Testis (tissue), 3 donors: Measurements from ENCODE around the gene H6PD. TPM values are rescaled to one million over a fixed set of nuclear protein-coding genes. Genes with fewer than 3 reads are reported as not detected.
A peak's percentile ranks its signal among the peaks of the same experiment; 100 is the strongest.

Source experiments
- DNase-seq: peaks from one replicate; pipeline ENCODE4 v3.0.0-alpha.2; 2019
- H3K27ac ChIP-seq, 2 donors: fragments of 200-600 bp; sonication (generic); one replicate each; pipeline ENCODE4 v1.5.1; 2019
- H3K27me3 ChIP-seq: fragments of 200-600 bp; sonication (generic); one replicate; pipeline ENCODE4 v1.5.1; 2019
- H3K36me3 ChIP-seq: fragments of 200-600 bp; sonication (generic); one replicate; pipeline ENCODE4 v1.5.1; 2017; ENCODE audit warnings: low read depth; ENCODE audit errors: missing control alignments
- H3K4me1 ChIP-seq: fragments of 200-600 bp; sonication (generic); one replicate; pipeline ENCODE4 v1.5.1; 2019
- H3K4me3 ChIP-seq, 2 donors: fragments of 200-600 bp; sonication (generic); one replicate each; pipeline ENCODE4 v1.5.1; 2017 to 2019
- H3K9me3 ChIP-seq: fragments of 200-600 bp; sonication (generic); one replicate; pipeline ENCODE4 v1.5.1; 2017
- POLR2A ChIP-seq: fragments of 450-650 bp; IDR thresholded peaks from one replicate; pipeline ENCODE4 v1.6.1; 2017; ENCODE audit warnings: antibody characterized with exemption, mild to moderate bottlenecking, moderate library complexity
- WGBS, 2 donors: methylation state at CpG; one replicate each; pipeline ENCODE4 v1.1.5; 2018; 5-methylcytosine and 5-hydroxymethylcytosine counted together
- intact Hi-C: fragments of 100-400 bp; cut with DNase I; formaldehyde crosslinking; loops from one replicate; pipeline ENCODE4 v1.15.1; 2023; ENCODE audit warnings: low total_unique reads
- polyA plus RNA-seq: library from polyadenylated mRNA; stranded (reverse); fragments of 350-450 nt; fragmentation: Illumina TruSeq; extraction: RNeasy Lipid Tissue Mini Kit (QIAGEN cat#74804); gene quantifications from one replicate; pipeline ENCODE4 v1.2.3, GENCODE V29; 2014; ENCODE audit warnings: low read depth, low replicate concordance; ENCODE audit not compliant: insufficient read depth
- total RNA-seq, 2 donors: library from RNA; depleted of rRNA; stranded (reverse); fragments of >200 nt; gene quantifications; one replicate each; pipeline ENCODE4 v1.2.3, GENCODE V29; 2016
- TF ChIP-seq, protein P1 (sequence below), 3 experiments: fragments of 450-650 bp in 2 of 3; fragments of 200-600 bp in 1 of 3; sonication (generic) in 1 of 3; IDR thresholded peaks; one replicate each; pipeline ENCODE4 v1.5.1; 2016 to 2019; ENCODE audit warnings: antibody characterized with exemption in 3 of 3, mild to moderate bottlenecking in 2 of 3, moderate library complexity in 1 of 3

H6PD gene
- total and polyA plus RNA-seq, 3 donors from 2014 or later: 23.8 to 67.8 (median 55.0) TPM

DNA sequence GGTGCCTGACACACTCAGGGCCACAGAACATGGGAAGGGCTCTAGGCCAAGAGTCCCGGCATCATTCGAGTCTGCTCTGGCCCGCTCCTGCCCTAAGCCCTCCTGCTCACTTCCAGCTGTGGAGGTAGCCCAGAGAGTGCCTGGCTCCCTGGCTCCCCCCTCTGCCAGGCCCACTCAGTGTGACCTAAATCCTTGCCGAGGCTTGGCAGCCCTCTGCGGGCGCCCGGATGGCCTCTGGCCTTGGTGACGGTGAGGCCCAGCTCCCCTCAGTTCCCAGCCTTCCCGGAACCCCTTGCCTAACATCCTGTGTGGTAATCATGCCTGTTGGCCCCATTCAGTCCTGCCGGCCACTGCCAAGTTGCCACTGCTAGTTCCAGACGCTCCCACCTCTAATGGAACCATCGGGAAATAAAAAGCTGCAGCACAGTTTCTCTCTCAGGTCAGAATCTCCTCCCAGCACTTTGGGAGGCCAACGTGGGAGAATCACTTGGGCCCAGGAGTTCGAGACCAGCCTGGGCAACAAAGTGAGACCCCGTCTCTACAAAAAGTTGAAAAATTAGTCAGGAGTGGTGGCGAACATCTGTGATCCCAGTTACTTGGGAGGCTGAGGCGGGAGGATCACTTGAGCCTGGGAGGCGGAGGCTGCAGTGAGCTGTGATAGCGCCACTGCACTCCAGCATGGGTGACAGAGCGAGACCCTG lies 1.2 kb upstream of the H6PD start:
- DNase-seq: peak; percentile 73
- Histone ChIP-seq H3K27me3 (no peaks in the 10 kb centered on the region), H3K27ac (peak overlapping the region; percentile 66 to 96), H3K36me3 (no peaks in the 10 kb centered on the region), H3K4me1 (peaks cover 32% of the 10 kb centered on the region), H3K4me3 (no peak overlapping the region), H3K9me3 (no peaks in the 10 kb centered on the region)
- 47 to 54% methylated on average over 13 to 20 of the region's 20 CpGs for WGBS, 2 donors
- TF ChIP-seq, protein P1, sequence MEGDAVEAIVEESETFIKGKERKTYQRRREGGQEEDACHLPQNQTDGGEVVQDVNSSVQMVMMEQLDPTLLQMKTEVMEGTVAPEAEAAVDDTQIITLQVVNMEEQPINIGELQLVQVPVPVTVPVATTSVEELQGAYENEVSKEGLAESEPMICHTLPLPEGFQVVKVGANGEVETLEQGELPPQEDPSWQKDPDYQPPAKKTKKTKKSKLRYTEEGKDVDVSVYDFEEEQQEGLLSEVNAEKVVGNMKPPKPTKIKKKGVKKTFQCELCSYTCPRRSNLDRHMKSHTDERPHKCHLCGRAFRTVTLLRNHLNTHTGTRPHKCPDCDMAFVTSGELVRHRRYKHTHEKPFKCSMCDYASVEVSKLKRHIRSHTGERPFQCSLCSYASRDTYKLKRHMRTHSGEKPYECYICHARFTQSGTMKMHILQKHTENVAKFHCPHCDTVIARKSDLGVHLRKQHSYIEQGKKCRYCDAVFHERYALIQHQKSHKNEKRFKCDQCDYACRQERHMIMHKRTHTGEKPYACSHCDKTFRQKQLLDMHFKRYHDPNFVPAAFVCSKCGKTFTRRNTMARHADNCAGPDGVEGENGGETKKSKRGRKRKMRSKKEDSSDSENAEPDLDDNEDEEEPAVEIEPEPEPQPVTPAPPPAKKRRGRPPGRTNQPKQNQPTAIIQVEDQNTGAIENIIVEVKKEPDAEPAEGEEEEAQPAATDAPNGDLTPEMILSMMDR (IDR thresholded peaks at IDR 0.05): no peak
- TF ChIP-seq POLR2A: no peak
- intact Hi-C loops: no loop called here

DNA sequence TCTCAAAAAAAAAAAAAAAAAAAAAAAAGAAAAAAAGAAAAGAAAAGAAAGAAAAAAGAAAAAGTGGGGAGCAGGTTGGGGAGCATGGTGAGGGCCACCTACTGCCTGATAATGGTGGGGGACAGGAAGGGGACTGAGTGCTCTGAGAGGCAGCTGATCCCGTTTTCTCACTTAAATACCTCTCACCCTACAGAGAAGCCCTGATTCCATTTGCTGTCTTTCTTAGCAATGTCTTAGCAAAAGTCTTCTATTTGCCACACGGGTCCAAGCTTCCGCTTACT lies 692 bp upstream of the H6PD start:
- Histone ChIP-seq H3K36me3 (no peaks in the 10 kb centered on the region), H3K9me3 (no peaks in the 10 kb centered on the region), H3K27me3 (no peaks in the 10 kb centered on the region), H3K4me1 (peaks cover 37% of the 10 kb centered on the region), H3K27ac (peak overlapping the region; percentile 82 to 96), H3K4me3 (peak overlapping the region; percentile 61 to 76)
- TF ChIP-seq POLR2A: no peak
- TF ChIP-seq, protein P1 (IDR thresholded peaks at IDR 0.05): no peak
- DNase-seq: no peak
- intact Hi-C loops: no loop called here
- WGBS, 2 donors: 20 to 29% methylated on average over 3 of the region's 3 CpGs

DNA sequence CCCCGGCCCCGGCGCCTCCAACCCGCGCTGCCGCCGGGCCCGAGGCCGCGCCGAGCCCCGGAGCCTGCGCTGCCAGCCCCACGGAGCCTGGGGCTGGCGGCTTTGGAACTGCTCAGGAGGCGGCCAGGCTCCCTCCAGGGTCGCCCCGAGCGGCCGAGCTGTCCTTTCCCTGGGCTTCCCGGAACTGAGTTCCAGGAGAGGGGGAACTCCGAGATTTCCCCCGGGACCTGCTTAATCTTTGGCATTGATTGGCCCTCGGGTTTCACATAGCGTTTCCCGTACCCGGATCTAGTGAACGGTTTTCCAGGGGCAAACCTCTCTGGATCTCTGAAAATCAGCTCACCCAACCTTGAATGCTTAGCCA lies 504 bp downstream of the H6PD start:
- peak overlapping the region; percentile 79 to 96 for H3K27ac ChIP-seq
- H3K9me3 ChIP-seq: no peaks in the 10 kb centered on the region
- 0% methylated on average over 7 to 14 of the region's 28 CpGs for WGBS, 2 donors
- H3K4me3 ChIP-seq: peak overlapping the region; percentile 61 to 76
- H3K36me3 ChIP-seq: no peaks in the 10 kb centered on the region
- intact Hi-C loops: no loop called here
- H3K27me3 ChIP-seq: no peaks in the 10 kb centered on the region
- no peak for TF ChIP-seq POLR2A
- TF ChIP-seq, protein P1 (IDR thresholded peaks at IDR 0.05): no peak
- peaks cover 49% of the 10 kb centered on the region for H3K4me1 ChIP-seq
- DNase-seq: no peak

DNA sequence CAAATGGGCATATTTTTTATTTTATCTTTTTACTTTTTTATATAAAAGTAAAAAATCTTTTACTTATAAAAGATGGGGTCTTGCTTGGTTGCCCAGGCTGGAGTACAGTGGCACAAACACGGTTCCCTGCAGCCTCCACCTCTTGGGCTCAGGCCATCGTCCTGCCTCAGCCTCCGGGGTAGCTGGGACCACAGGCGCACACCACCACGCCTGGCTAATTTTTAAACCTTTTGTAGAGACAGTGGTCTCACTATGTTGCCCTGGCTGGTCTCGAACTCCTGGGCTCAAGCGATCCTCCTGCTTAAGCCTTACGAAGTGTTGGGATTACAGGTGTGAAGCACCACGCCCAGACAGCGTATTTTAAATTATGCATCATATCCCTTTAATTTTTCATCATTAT lies 986 bp downstream of the H6PD start:
- Histone ChIP-seq H3K27ac (peak overlapping the region; percentile 79 to 96), H3K4me3 (peak overlapping the region; percentile 61 to 76), H3K9me3 (no peaks in the 10 kb centered on the region), H3K27me3 (no peaks in the 10 kb centered on the region), H3K36me3 (no peaks in the 10 kb centered on the region), H3K4me1 (peaks cover 54% of the 10 kb centered on the region)
- WGBS, 2 donors: 62 to 73% methylated on average over 10 of the region's 10 CpGs
- intact Hi-C loops: no loop called here
- TF ChIP-seq, protein P1 (IDR thresholded peaks at IDR 0.05): no peak
- TF ChIP-seq POLR2A: no peak
- DNase-seq: no peak

DNA sequence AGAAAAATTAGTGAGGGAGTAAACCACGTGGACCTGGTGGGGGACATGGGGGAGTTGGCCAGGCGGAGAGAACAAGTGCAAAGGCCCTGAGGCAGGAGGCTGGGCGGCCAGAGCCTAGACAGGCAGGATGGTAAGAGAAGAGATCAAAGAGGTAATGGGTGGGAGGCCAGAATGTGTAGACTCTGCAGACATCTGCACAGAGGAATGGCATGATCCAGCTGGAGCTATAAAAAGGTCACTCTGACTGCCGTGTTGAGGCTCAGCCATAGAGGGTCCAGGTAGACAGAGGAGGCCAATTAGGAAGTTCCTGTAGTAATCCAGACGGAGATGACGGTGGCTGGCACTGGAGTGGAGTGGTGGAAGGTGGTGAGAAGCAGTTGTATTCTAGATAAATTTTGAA lies 3.6 kb downstream of the H6PD start:
- WGBS, 2 donors: 72 to 74% methylated on average over 6 of the region's 6 CpGs
- Histone ChIP-seq H3K36me3 (no peaks in the 10 kb centered on the region), H3K27ac (peak overlapping the region in 1 of 2 donors; percentile 84), H3K4me1 (peaks cover 74% of the 10 kb centered on the region), H3K4me3 (no peak overlapping the region), H3K27me3 (no peaks in the 10 kb centered on the region), H3K9me3 (no peaks in the 10 kb centered on the region)
- TF ChIP-seq, protein P1 (IDR thresholded peaks at IDR 0.05): no peak
- TF ChIP-seq POLR2A: no peak
- no peak for DNase-seq
- intact Hi-C loops: no loop called here
